Cardiac muscle cell (in vitro differentiated cells and primary cell): ENCODE results near the gene GRM5. TPM values are rescaled to one million over a fixed set of nuclear protein-coding genes. Genes with fewer than 3 reads are reported as not detected.

Experiments used
- DNase-seq, 2 donors: peaks; one replicate each; pipeline versions ENCODE4 v3.0.0 to v3.0.0-alpha.2; 2010 to 2017; ENCODE audit warnings: low read depth in 1 of 2, low spot score in 1 of 2
- H3K27ac ChIP-seq: fragments of 200-600 bp; sonication (generic); 2 replicates; pipeline ENCODE4 v1.5.1; 2016
- H3K27me3 ChIP-seq: fragments of 200-600 bp; sonication (generic); 2 replicates; pipeline ENCODE4 v1.6.0; 2016; ENCODE audit warnings: control low read depth
- H3K36me3 ChIP-seq: fragments of 200-600 bp; sonication (generic); 2 replicates; pipeline ENCODE4 v1.5.1; 2016; ENCODE audit warnings: control low read depth
- H3K4me1 ChIP-seq: fragments of 200-600 bp; sonication (generic); 2 replicates; pipeline ENCODE4 v1.8.1; 2017; ENCODE audit warnings: low read depth, mild to moderate bottlenecking, mixed run types
- H3K4me3 ChIP-seq: fragments of 200-600 bp; sonication (generic); 2 replicates; pipeline ENCODE4 v1.5.1; 2016; ENCODE audit warnings: mild to moderate bottlenecking
- H3K9me3 ChIP-seq: fragments of 200-600 bp; sonication (generic); 2 replicates; pipeline ENCODE4 v1.5.1; 2017; ENCODE audit warnings: low read depth, mild to moderate bottlenecking, control low read depth
- polyA plus RNA-seq: library from polyadenylated mRNA; unstranded; fragments of >200 nt; fragmentation: Nextera tagmentation; extraction: Ambion mirVana; gene quantifications from 2 replicates; pipeline ENCODE4 v1.2.1, GENCODE V29; 2016
- total RNA-seq: library from RNA; depleted of rRNA; stranded (reverse); fragments of >200 nt; gene quantifications from 2 replicates; pipeline ENCODE4 v1.2.3, GENCODE V29; 2016
- TF ChIP-seq, protein P1 (sequence below): IDR thresholded peaks from 2 replicates; pipeline ENCODE4 v1.5.1; 2012; ENCODE audit warnings: low read depth, mild to moderate bottlenecking, low read length

The GRM5 gene
- total and polyA plus RNA-seq, 2 experiments from 2014 or later = 0.06 TPM; not detected in 1

DNA sequence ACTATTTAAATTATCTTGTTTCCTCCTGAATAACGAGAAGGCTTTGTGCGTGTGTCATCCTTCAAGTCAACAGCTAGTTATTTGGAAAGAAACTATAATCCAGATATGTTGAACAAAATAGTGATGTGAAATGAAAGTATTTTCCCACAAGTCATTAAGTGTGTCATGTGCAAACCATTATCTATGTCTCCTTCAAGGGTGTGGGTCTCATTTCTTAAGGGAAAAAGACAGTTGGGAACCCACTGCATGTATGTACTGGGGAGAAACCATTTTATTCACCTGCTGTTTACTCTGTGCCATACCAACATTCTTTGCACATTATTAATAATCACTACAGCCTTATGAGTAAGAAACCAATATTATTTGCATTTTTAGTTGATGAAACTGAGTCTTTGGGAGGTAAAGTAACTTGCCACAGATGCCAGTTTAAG is 582.9 kb downstream of the GRM5 start:
- TF ChIP-seq, protein P1, sequence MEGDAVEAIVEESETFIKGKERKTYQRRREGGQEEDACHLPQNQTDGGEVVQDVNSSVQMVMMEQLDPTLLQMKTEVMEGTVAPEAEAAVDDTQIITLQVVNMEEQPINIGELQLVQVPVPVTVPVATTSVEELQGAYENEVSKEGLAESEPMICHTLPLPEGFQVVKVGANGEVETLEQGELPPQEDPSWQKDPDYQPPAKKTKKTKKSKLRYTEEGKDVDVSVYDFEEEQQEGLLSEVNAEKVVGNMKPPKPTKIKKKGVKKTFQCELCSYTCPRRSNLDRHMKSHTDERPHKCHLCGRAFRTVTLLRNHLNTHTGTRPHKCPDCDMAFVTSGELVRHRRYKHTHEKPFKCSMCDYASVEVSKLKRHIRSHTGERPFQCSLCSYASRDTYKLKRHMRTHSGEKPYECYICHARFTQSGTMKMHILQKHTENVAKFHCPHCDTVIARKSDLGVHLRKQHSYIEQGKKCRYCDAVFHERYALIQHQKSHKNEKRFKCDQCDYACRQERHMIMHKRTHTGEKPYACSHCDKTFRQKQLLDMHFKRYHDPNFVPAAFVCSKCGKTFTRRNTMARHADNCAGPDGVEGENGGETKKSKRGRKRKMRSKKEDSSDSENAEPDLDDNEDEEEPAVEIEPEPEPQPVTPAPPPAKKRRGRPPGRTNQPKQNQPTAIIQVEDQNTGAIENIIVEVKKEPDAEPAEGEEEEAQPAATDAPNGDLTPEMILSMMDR = no peak
- H3K9me3 ChIP-seq = no peaks in the 10 kb centered on the region
- no peak overlapping the region for H3K27ac ChIP-seq
- no peaks in the 10 kb centered on the region for H3K4me1 ChIP-seq
- no peaks in the 10 kb centered on the region for H3K36me3 ChIP-seq
- H3K4me3 ChIP-seq = no peak overlapping the region
- no peaks in the 10 kb centered on the region for H3K27me3 ChIP-seq
- no peak for DNase-seq

DNA sequence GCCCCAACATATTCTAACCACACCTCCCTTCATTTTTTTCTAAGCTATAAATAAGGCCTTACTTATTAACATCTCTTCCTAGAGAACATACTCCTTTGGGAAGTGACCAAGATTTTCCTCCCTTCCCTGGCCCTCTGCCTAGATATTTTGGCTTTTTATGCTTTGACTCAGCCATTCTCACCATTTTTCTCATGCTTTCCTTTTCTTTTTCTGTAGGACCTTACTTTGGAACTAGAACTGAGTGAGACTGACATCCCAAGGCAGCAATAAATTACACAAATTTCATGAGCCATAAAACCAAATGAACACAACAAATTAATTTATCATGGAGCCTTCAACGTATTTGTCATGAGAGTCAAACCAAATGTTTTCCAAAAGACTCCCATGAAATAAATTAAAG is 585.6 kb downstream of the GRM5 start:
- TF ChIP-seq, protein P1 = no peak
- H3K4me3 ChIP-seq = no peak overlapping the region
- H3K27me3 ChIP-seq = no peaks in the 10 kb centered on the region
- no peak overlapping the region for H3K27ac ChIP-seq
- no peaks in the 10 kb centered on the region for H3K9me3 ChIP-seq
- H3K36me3 ChIP-seq = no peaks in the 10 kb centered on the region
- no peaks in the 10 kb centered on the region for H3K4me1 ChIP-seq
- DNase-seq = peak in 1 of 2 donors; percentile 93

DNA sequence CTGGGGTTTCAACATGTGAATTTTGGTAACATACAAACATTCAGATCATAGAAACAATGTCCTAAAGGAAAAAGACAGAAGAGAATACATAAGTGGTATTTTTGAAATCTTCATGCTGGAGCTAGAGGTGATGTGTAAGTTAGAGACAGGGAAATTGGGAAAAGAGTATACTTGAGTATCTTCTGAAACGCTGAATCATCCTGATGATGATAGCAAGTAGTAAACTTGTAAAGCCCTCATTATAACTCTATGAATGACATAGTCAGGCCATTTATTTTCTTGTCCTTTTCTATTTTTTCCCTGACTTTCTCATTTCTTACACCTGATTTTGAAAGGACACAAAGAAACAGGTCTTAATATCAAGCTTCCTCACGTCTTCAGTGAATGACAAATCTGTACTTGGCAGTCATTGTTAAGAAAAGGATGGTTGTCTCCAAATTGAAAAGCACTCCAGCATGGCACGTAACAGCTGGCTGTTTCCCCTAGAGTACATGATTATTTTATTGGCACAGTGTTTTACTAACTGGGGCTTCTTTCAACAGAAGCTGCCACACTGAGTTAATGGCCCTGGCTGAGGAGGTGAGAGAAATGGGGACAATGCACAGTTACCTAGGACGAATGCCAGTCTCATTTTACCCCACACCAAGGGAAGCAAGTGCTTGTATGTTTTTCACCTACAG is 587.5 kb downstream of the GRM5 start:
- Histone ChIP-seq H3K9me3 (no peaks in the 10 kb centered on the region), H3K36me3 (no peaks in the 10 kb centered on the region), H3K27ac (no peak overlapping the region), H3K4me1 (no peaks in the 10 kb centered on the region), H3K4me3 (no peak overlapping the region), H3K27me3 (no peaks in the 10 kb centered on the region)
- TF ChIP-seq, protein P1 = no peak
- no peak for DNase-seq

DNA sequence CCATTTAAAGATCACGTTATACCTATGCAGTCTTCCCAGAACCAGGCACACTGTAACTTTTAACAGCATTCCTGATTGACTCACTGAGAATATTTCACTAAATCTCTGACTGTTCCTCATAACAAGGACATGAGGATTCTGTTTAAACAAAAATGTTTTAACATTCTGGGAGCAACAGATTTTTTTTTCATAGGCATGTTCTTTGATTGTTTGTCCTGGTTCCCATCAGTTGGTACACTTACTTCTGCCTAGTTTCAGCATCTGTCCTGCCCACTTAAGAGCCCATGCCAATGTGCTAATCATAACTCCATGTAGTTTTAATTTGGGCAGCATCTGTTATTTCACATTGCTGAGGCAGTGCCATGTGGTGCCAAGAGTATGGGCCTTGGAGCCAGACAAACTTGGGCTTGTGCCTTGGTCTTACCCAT is 589.8 kb downstream of the GRM5 start:
- TF ChIP-seq, protein P1 = no peak
- no peak for DNase-seq
- H3K36me3 ChIP-seq = no peaks in the 10 kb centered on the region

DNA sequence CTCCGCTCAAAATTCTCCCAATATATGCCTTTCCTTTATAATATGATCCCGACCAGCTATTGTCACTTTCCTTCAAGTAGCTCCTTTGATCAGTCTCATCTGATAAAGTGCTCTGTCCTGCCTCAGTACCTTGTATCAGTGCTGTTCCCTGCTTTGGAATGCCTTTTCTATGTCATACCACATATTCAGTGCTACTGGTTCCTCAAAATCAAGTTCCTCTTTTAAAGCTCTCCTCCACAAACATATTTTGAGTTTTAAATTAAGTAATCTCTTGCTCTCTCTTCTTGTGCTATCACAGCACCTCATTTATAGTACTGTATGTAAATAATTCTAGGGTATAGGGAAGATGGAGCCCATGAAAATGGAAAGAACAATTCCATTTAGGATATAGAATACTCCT is 591.1 kb downstream of the GRM5 start:
- Histone ChIP-seq H3K27me3 (no peaks in the 10 kb centered on the region), H3K4me3 (no peak overlapping the region), H3K27ac (no peak overlapping the region), H3K36me3 (no peaks in the 10 kb centered on the region), H3K9me3 (no peaks in the 10 kb centered on the region), H3K4me1 (no peaks in the 10 kb centered on the region)
- no peak for DNase-seq
- TF ChIP-seq, protein P1 = no peak

More for the DNA sequence above, 589.8 kb downstream of the GRM5 start:
- Histone ChIP-seq H3K4me3 (no peak overlapping the region), H3K9me3 (no peaks in the 10 kb centered on the region), H3K27ac (no peak overlapping the region), H3K27me3 (no peaks in the 10 kb centered on the region), H3K4me1 (no peaks in the 10 kb centered on the region)
